Fibroblast of pulmonary artery (primary cell): ENCODE results near the gene PHLDA3.
A peak's percentile ranks its signal among the peaks of the same experiment; 100 is the strongest.
"Not testable (repeated sequence)": the region's sequence is repeated elsewhere in the genome, so short reads cannot be mapped to it uniquely, and the experiment has no call there.

Experiments
- DNase-seq: peaks from one replicate; pipeline ENCODE4 v3.0.0-alpha.2; 2010; ENCODE audit warnings: low read depth
- H3K4me3 ChIP-seq: replicated peaks from 2 replicates; pipeline ENCODE4 v1.5.1; 2011; ENCODE audit warnings: low read depth, mild to moderate bottlenecking, control low read depth, low read length, moderate library complexity
- CTCF ChIP-seq: IDR thresholded peaks from 2 replicates; pipeline ENCODE4 v1.5.1; 2011; ENCODE audit warnings: mild to moderate bottlenecking, control low read depth, low read length, inconsistent platforms; ENCODE audit errors: missing control alignments

Gene PHLDA3

GRCh38 chr1:201473296-201473695 is 4.3 kb upstream of the PHLDA3 start:
- no peak for DNase-seq
- no peak overlapping the region for H3K4me3 ChIP-seq
- TF ChIP-seq CTCF, result no peak

GRCh38 chr1:201472321-201472720 is 3.3 kb upstream of the PHLDA3 start:
- DNase-seq, H3K4me3 ChIP-seq: not testable (repeated sequence)

- no peak overlapping the region for H3K4me3 ChIP-seq
- TF ChIP-seq CTCF, result no peak
- DNase-seq, result peak; percentile 78
Observed at GRCh38 chr1:201471772-201472171, 2.8 kb upstream of the PHLDA3 start.

- H3K4me3 ChIP-seq, result no peak overlapping the region
- DNase-seq, result no peak
- no peak for TF ChIP-seq CTCF
Observed at GRCh38 chr1:201470581-201470980, 1.6 kb upstream of the PHLDA3 start.

GRCh38 chr1:201469645-201470074 is 672 bp upstream of the PHLDA3 start:
- DNase-seq, result no peak
- TF ChIP-seq CTCF, result no peak
- peak overlapping the region; percentile 97 for H3K4me3 ChIP-seq

- DNase-seq, result no peak
- no peak for TF ChIP-seq CTCF
- peak overlapping the region; percentile 97 for H3K4me3 ChIP-seq
Observed at GRCh38 chr1:201468501-201468843, 516 bp downstream of the PHLDA3 start.

- no peak for DNase-seq
- H3K4me3 ChIP-seq, result peak overlapping the region; percentile 97
- TF ChIP-seq CTCF, result no peak
Observed at GRCh38 chr1:201466492-201466891, 2.5 kb downstream of the PHLDA3 start.
